PFSK-1 (cell line): ENCODE data around the gene TNRC6B.

Experiments
- POLR2AphosphoS5 ChIP-seq: IDR thresholded peaks from 2 replicates; pipeline ENCODE4 v1.6.1; 2012; ENCODE audit warnings: low read depth, mild to moderate bottlenecking, control low read depth, low read length, moderate library complexity
- TAF1 ChIP-seq: IDR thresholded peaks from 2 replicates; pipeline ENCODE4 v1.6.1; 2012; ENCODE audit warnings: low read length, control low read depth, borderline replicate concordance; ENCODE audit not compliant: insufficient read depth

- TF ChIP-seq POLR2AphosphoS5 (no peak), TAF1 (no peak)
Measured at GRCh38 chr22:40265783-40266182, 88.1 kb downstream of the TNRC6B start.
